ENCODE results near the gene CLEC4C.
"Not testable (repeated sequence)": the region's sequence is repeated elsewhere in the genome, so short reads cannot be mapped to it uniquely, and the experiment has no call there.

Gene CLEC4C

GRCh38 chr12:7747246-7747645, at the start of gene CLEC4C:
Gene CLEC4C, minus strand, starts transcription at chr12:7747375. Its CDS starts 27 bp downstream, at chr12:7747348.
- no peak for FAIRE-seq
- DNase-seq (ENCODE audit: extremely low spot score, insufficient read length, low read depth) = no peak

GRCh38 chr12:7793211-7793610, 46.0 kb upstream of the CLEC4C start:
- no peak for FAIRE-seq
- no peak for DNase-seq (ENCODE audit: extremely low spot score, insufficient read length, low read depth)

- not testable (repeated sequence) for FAIRE-seq; DNase-seq (ENCODE audit: extremely low spot score, insufficient read length, low read depth)
These were observed 41.8 kb upstream of the CLEC4C start, which contains the start of gene NANOG for GRCh38 chr12:7788884-7789528. Gene NANOG, plus strand, starts transcription at chr12:7789402. Its CDS starts 213 bp downstream, at chr12:7789615.

GRCh38 chr12:7788294-7788660, 41.1 kb upstream of the CLEC4C start:
- no peak for DNase-seq (ENCODE audit: extremely low spot score, insufficient read length, low read depth)
- FAIRE-seq = no peak

GRCh38 chr12:7787574-7788293, 40.6 kb upstream of the CLEC4C start:
- FAIRE-seq = no peak
- no peak for DNase-seq (ENCODE audit: extremely low spot score, insufficient read length, low read depth)

- FAIRE-seq = no peak
- no peak for DNase-seq (ENCODE audit: extremely low spot score, insufficient read length, low read depth)
These were observed 37.5 kb upstream of the CLEC4C start for GRCh38 chr12:7784701-7785100.

- not testable (repeated sequence) for DNase-seq (ENCODE audit: extremely low spot score, insufficient read length, low read depth); FAIRE-seq
These were observed 36.3 kb upstream of the CLEC4C start for GRCh38 chr12:7783433-7783832.

GRCh38 chr12:7782055-7782454, 34.9 kb upstream of the CLEC4C start:
- no peak for DNase-seq (ENCODE audit: extremely low spot score, insufficient read length, low read depth)
- no peak for FAIRE-seq

GRCh38 chr12:7781274-7781673, 34.1 kb upstream of the CLEC4C start:
- no peak for DNase-seq (ENCODE audit: extremely low spot score, insufficient read length, low read depth)
- no peak for FAIRE-seq

- no peak for FAIRE-seq
- DNase-seq (ENCODE audit: extremely low spot score, insufficient read length, low read depth) = no peak
These were observed 22.8 kb upstream of the CLEC4C start for GRCh38 chr12:7769999-7770398.

GRCh38 chr12:7758766-7759140, 11.6 kb upstream of the CLEC4C start:
- DNase-seq (ENCODE audit: extremely low spot score, insufficient read length, low read depth) (no peak), FAIRE-seq (no peak)

- no peak for FAIRE-seq
These were observed 9.8 kb upstream of the CLEC4C start for GRCh38 chr12:7756993-7757392.

GRCh38 chr12:7755668-7756067, 8.5 kb upstream of the CLEC4C start:
- not testable (repeated sequence) for DNase-seq (ENCODE audit: extremely low spot score, insufficient read length, low read depth)

More at GRCh38 chr12:7756993-7757392, 9.8 kb upstream of the CLEC4C start:
- DNase-seq (ENCODE audit: extremely low spot score, insufficient read length, low read depth) = no peak

GRCh38 chr12:7751941-7752922, 5.1 kb upstream of the CLEC4C start:
- not testable (repeated sequence) for FAIRE-seq; DNase-seq (ENCODE audit: extremely low spot score, insufficient read length, low read depth)

More at GRCh38 chr12:7755668-7756067, 8.5 kb upstream of the CLEC4C start:
- FAIRE-seq = not testable (repeated sequence)

- no peak for DNase-seq (ENCODE audit: extremely low spot score, insufficient read length, low read depth)
- FAIRE-seq = no peak
These were observed 4.2 kb upstream of the CLEC4C start for GRCh38 chr12:7751394-7751793.

- DNase-seq (ENCODE audit: extremely low spot score, insufficient read length, low read depth) (no peak), FAIRE-seq (no peak)
These were observed 3.2 kb upstream of the CLEC4C start for GRCh38 chr12:7750350-7750749.

GRCh38 chr12:7749442-7749841, 2.3 kb upstream of the CLEC4C start:
- no peak for FAIRE-seq

GRCh38 chr12:7748852-7749251, 1.7 kb upstream of the CLEC4C start:
- DNase-seq (ENCODE audit: extremely low spot score, insufficient read length, low read depth) (no peak), FAIRE-seq (no peak)

More at GRCh38 chr12:7749442-7749841, 2.3 kb upstream of the CLEC4C start:
- DNase-seq (ENCODE audit: extremely low spot score, insufficient read length, low read depth) = no peak

GRCh38 chr12:7732993-7733392, 14.2 kb downstream of the CLEC4C start:
- FAIRE-seq (no peak), DNase-seq (ENCODE audit: extremely low spot score, insufficient read length, low read depth) (no peak)

GRCh38 chr12:7731486-7731885, 15.7 kb downstream of the CLEC4C start:
- no peak for FAIRE-seq
- DNase-seq (ENCODE audit: extremely low spot score, insufficient read length, low read depth) = no peak
